HG03439 (cell line): Measurements from ENCODE around the gene SLC30A1.
"Not testable (repeated sequence)": the region's sequence is repeated elsewhere in the genome, so short reads cannot be mapped to it uniquely, and the experiment has no call there.

Source experiments
- ATAC-seq: cut with Tn5 transposase; IDR thresholded peaks from one replicate; pipeline ENCODE4 v1.9.1; 2021; ENCODE audit warnings: mild to moderate bottlenecking, moderate library complexity; ENCODE audit not compliant: unreplicated experiment

SLC30A1 gene

GRCh38 chr1:211551638-211552460 lies 27.1 kb downstream of the SLC30A1 start:
- ATAC-seq: no peak

GRCh38 chr1:211549092-211549711 lies 29.8 kb downstream of the SLC30A1 start:
- ATAC-seq: no peak

GRCh38 chr1:211548321-211549091 lies 30.5 kb downstream of the SLC30A1 start:
- no peak for ATAC-seq

GRCh38 chr1:211547710-211548109 lies 31.3 kb downstream of the SLC30A1 start:
- no peak for ATAC-seq

GRCh38 chr1:211546543-211546942 lies 32.4 kb downstream of the SLC30A1 start:
- no peak for ATAC-seq

- ATAC-seq: no peak
These were observed 35.9 kb downstream of the SLC30A1 start for GRCh38 chr1:211543025-211543424.

GRCh38 chr1:211541720-211542477 lies 37.1 kb downstream of the SLC30A1 start:
- ATAC-seq: no peak

GRCh38 chr1:211541278-211541677 lies 37.7 kb downstream of the SLC30A1 start:
- no peak for ATAC-seq

- not testable (repeated sequence) for ATAC-seq
These were observed 38.1 kb downstream of the SLC30A1 start for GRCh38 chr1:211540824-211541223.

GRCh38 chr1:211538287-211538686 lies 40.7 kb downstream of the SLC30A1 start:
- no peak for ATAC-seq

GRCh38 chr1:211537253-211537652 lies 41.7 kb downstream of the SLC30A1 start:
- ATAC-seq: no peak

- no peak for ATAC-seq
These were observed 42.4 kb downstream of the SLC30A1 start for GRCh38 chr1:211536606-211537005.

- ATAC-seq: no peak
These were observed 43.6 kb downstream of the SLC30A1 start for GRCh38 chr1:211535346-211535745.

- no peak for ATAC-seq
These were observed 44.2 kb downstream of the SLC30A1 start for GRCh38 chr1:211534545-211535291.

- ATAC-seq: no peak
These were observed 46.9 kb downstream of the SLC30A1 start for GRCh38 chr1:211532088-211532444.

GRCh38 chr1:211531194-211532087 lies 47.5 kb downstream of the SLC30A1 start:
- no peak for ATAC-seq

- ATAC-seq: no peak
These were observed 48.9 kb downstream of the SLC30A1 start for GRCh38 chr1:211530102-211530501.

- no peak for ATAC-seq
These were observed 49.5 kb downstream of the SLC30A1 start for GRCh38 chr1:211529453-211529852.

GRCh38 chr1:211529011-211529410 lies 50.0 kb downstream of the SLC30A1 start:
- no peak for ATAC-seq
